ENCODE measurements around the gene TSLP. TPM values are rescaled to one million over a fixed set of nuclear protein-coding genes. Genes with fewer than 3 reads are reported as not detected.

Gene TSLP
- total and polyA plus RNA-seq, 9 of the 15 experiments (the other 6 are each of a cell fraction or from before 2014, with no cell fraction given): 0.09 to 2.8 (median 1.2) TPM

DNA sequence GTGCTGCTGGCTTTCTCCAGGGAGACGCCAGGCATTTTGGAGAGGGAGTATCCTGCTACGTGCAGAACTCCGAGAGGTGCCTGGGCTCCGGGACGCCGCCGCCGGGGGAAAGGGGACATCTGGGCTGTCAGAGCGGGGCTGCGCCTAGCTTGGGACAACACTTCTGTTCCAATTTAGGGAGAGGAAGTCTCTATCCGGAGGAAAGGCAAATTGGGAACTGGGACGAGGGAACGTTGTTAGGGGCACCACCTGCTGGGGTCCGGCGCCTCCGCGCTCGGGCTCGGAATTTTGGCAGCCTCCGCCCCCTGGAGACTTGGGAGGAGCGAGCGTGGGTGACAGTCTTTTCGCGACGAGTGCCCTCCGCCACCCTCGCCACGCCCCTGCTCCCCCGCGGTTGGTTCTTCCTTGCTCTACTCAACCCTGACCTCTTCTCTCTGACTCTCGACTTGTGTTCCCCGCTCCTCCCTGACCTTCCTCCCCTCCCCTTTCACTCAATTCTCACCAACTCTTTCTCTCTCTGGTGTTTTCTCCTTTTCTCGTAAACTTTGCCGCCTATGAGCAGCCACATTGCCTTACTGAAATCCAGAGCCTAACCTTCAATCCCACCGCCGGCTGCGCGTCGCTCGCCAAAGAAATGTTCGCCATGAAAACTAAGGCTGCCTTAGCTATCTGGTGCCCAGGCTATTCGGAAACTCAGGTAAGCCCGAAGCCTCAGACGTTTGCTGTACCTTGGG is 1.6 kb downstream of the TSLP start:
- Histone ChIP-seq H3K27me3 (ENCODE audit: control insufficient read depth in 2 of 2, insufficient read depth in 2 of 2, low read length in 2 of 2) (peaks cover 18 to 24% of the 10 kb centered on the region in 2 experiments; a peak in 3 of 5 replicates), H2AFZ (ENCODE audit: low read depth, low read length) (peak overlapping the region; percentile 86), H3K4me1 (replicated peaks in 1 of 2; ENCODE audit: control insufficient read depth in 2 of 2, insufficient read depth in 2 of 2, low read length in 2 of 2) (peaks cover 0 to 9% of the 10 kb centered on the region in 2 experiments; a peak in 3 of 5 replicates), H3K9ac (ENCODE audit: insufficient read depth in 1 of 2, low read depth in 2 of 2, low read length in 2 of 2) (peak overlapping the region; percentile 49 to 90), H3K27ac (ENCODE audit: extremely low read depth, low read depth, low read length) (no peak overlapping the region), H3K4me3 (peak overlapping the region; percentile 49), H3K79me2 (ENCODE audit: control insufficient read depth, insufficient read depth, low read length) (no peaks in the 10 kb centered on the region), H4K20me1 (replicated peaks; ENCODE audit: control insufficient read depth, insufficient read depth, low read length) (no peaks in the 10 kb centered on the region), H3K9me1 (ENCODE audit: control insufficient read depth, insufficient read depth, low read length) (no peaks in the 10 kb centered on the region), H3K4me2 (ENCODE audit: insufficient read depth, low read length) (peak overlapping the region; percentile 82), H3K9me3 (replicated peaks; ENCODE audit: control insufficient read depth, insufficient read depth, low read depth, low read length) (no peaks in the 10 kb centered on the region), H3K36me3 (ENCODE audit: control insufficient read depth, insufficient read depth, low read length) (no peaks in the 10 kb centered on the region)
- ATAC-seq (peak; percentile 94), FAIRE-seq (peak; percentile 58), DNase-seq (ENCODE audit: extremely low read depth in 1 of 4, low spot score in 3 of 4) (peak; percentile 68 to 80 (median 72))
- in situ Hi-C loops (cut with MboI) (no loop called here), intact Hi-C loops (cut with micrococcal nuclease) (no loop called here)
- POLR2A ChIA-PET: interaction anchor here (0.6 to 0.7 kb wide), 3 partner anchors 11 to 150 kb away, joined by 3 to 5 read pairs (median 3); no protein-coding TSS in a partner anchor
- CTCF ChIA-PET (ENCODE audit: low intra/inter-chr PET ratio): no interaction called here
- 1% methylated on average over 33 of the region's 44 CpGs for WGBS (ENCODE audit: insufficient coverage, low coverage, missing lambda C conversion rate)
- BruUV-seq (replicated peaks): no TSS peak
- TF ChIP-seq, protein P1, sequence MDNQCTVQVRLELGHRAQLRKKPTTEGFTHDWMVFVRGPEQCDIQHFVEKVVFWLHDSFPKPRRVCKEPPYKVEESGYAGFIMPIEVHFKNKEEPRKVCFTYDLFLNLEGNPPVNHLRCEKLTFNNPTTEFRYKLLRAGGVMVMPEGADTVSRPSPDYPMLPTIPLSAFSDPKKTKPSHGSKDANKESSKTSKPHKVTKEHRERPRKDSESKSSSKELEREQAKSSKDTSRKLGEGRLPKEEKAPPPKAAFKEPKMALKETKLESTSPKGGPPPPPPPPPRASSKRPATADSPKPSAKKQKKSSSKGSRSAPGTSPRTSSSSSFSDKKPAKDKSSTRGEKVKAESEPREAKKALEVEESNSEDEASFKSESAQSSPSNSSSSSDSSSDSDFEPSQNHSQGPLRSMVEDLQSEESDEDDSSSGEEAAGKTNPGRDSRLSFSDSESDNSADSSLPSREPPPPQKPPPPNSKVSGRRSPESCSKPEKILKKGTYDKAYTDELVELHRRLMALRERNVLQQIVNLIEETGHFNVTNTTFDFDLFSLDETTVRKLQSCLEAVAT (IDR thresholded peaks at IDR 0.05): peak in 1 of 2 experiments; percentile 42; a peak in 1 of 4 replicates
- TF ChIP-seq, protein P2, sequence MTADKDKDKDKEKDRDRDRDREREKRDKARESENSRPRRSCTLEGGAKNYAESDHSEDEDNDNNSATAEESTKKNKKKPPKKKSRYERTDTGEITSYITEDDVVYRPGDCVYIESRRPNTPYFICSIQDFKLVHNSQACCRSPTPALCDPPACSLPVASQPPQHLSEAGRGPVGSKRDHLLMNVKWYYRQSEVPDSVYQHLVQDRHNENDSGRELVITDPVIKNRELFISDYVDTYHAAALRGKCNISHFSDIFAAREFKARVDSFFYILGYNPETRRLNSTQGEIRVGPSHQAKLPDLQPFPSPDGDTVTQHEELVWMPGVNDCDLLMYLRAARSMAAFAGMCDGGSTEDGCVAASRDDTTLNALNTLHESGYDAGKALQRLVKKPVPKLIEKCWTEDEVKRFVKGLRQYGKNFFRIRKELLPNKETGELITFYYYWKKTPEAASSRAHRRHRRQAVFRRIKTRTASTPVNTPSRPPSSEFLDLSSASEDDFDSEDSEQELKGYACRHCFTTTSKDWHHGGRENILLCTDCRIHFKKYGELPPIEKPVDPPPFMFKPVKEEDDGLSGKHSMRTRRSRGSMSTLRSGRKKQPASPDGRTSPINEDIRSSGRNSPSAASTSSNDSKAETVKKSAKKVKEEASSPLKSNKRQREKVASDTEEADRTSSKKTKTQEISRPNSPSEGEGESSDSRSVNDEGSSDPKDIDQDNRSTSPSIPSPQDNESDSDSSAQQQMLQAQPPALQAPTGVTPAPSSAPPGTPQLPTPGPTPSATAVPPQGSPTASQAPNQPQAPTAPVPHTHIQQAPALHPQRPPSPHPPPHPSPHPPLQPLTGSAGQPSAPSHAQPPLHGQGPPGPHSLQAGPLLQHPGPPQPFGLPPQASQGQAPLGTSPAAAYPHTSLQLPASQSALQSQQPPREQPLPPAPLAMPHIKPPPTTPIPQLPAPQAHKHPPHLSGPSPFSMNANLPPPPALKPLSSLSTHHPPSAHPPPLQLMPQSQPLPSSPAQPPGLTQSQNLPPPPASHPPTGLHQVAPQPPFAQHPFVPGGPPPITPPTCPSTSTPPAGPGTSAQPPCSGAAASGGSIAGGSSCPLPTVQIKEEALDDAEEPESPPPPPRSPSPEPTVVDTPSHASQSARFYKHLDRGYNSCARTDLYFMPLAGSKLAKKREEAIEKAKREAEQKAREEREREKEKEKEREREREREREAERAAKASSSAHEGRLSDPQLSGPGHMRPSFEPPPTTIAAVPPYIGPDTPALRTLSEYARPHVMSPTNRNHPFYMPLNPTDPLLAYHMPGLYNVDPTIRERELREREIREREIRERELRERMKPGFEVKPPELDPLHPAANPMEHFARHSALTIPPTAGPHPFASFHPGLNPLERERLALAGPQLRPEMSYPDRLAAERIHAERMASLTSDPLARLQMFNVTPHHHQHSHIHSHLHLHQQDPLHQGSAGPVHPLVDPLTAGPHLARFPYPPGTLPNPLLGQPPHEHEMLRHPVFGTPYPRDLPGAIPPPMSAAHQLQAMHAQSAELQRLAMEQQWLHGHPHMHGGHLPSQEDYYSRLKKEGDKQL (CRISPR knock-in tag; IDR thresholded peaks at IDR 0.05; ENCODE audit: borderline replicate concordance): no peak
- TF ChIP-seq, protein P3, sequence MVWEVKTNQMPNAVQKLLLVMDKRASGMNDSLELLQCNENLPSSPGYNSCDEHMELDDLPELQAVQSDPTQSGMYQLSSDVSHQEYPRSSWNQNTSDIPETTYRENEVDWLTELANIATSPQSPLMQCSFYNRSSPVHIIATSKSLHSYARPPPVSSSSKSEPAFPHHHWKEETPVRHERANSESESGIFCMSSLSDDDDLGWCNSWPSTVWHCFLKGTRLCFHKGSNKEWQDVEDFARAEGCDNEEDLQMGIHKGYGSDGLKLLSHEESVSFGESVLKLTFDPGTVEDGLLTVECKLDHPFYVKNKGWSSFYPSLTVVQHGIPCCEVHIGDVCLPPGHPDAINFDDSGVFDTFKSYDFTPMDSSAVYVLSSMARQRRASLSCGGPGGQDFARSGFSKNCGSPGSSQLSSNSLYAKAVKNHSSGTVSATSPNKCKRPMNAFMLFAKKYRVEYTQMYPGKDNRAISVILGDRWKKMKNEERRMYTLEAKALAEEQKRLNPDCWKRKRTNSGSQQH (CRISPR knock-in tag; IDR thresholded peaks at IDR 0.05): 0 out of 2 replicates have a peak, but pooled peaks have one; percentile 54
- TF ChIP-seq NCOA1 (IDR thresholded peaks at IDR 0.05; ENCODE audit: low read depth) (no peak), SREBF1 (IDR thresholded peaks at IDR 0.05; ENCODE audit: borderline replicate concordance, low read depth, low read length) (no peak), ATF7 (IDR thresholded peaks at IDR 0.05) (peak; percentile 73), EHMT2 (IDR thresholded peaks at IDR 0.05) (peak; percentile 64; the same call in 1 of the 2 replicates), POLR2A (conservative IDR thresholded peaks at IDR 0.05) (peak; percentile 56; the same call in 1 of the 2 replicates)
- TF ChIP-seq, protein P4, sequence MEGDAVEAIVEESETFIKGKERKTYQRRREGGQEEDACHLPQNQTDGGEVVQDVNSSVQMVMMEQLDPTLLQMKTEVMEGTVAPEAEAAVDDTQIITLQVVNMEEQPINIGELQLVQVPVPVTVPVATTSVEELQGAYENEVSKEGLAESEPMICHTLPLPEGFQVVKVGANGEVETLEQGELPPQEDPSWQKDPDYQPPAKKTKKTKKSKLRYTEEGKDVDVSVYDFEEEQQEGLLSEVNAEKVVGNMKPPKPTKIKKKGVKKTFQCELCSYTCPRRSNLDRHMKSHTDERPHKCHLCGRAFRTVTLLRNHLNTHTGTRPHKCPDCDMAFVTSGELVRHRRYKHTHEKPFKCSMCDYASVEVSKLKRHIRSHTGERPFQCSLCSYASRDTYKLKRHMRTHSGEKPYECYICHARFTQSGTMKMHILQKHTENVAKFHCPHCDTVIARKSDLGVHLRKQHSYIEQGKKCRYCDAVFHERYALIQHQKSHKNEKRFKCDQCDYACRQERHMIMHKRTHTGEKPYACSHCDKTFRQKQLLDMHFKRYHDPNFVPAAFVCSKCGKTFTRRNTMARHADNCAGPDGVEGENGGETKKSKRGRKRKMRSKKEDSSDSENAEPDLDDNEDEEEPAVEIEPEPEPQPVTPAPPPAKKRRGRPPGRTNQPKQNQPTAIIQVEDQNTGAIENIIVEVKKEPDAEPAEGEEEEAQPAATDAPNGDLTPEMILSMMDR (IDR thresholded peaks at IDR 0.05 in 2 of 3, conservative IDR thresholded peaks at IDR 0.05 in 1 of 3; ENCODE audit: insufficient read depth in 2 of 3, low read depth in 1 of 3, low read length in 3 of 3): peak in 2 of 3 experiments; percentile 16 to 26; a peak in 1 of 6 replicates
